Activated T-cell treated with anti-CD3 and anti-CD28 coated beads, Interleukin-2, amount 50 U/mL, for 72 hours (primary cell): Measurements from ENCODE around the gene HASPIN. TPM values are rescaled to one million over a fixed set of nuclear protein-coding genes. Genes with fewer than 3 reads are reported as not detected.
A peak's percentile ranks its signal among the peaks of the same experiment; 100 is the strongest.

Source experiments
- ATAC-seq, 2 donors: fragments of 150-1000 bp; cut with Tn5 transposase; replicated peaks in 1 of 2; 2 replicates each; pipeline ENCODE4 v1.10.0; 2021; ENCODE audit warnings: moderate library complexity in 2 of 2, mild to moderate bottlenecking in 1 of 2
- DNase-seq, 2 donors: peaks; one replicate each; pipeline ENCODE4 v3.0.0; 2021 to 2022; ENCODE audit warnings: mixed read lengths in 1 of 2
- H3K27ac Mint-ChIP-seq: one replicate; pipeline ENCODE4 v1.8.0; 2022; ENCODE audit warnings: mild to moderate bottlenecking, moderate library complexity, mixed read lengths
- H3K27me3 Mint-ChIP-seq: one replicate; pipeline ENCODE4 v1.8.0; 2022; ENCODE audit warnings: low read depth, mixed read lengths
- H3K36me3 Mint-ChIP-seq, 2 donors: one replicate each; pipeline ENCODE4 v1.8.0; 2022; ENCODE audit warnings: mixed read lengths in 2 of 2, mild to moderate bottlenecking in 1 of 2; ENCODE audit not compliant: insufficient read depth in 2 of 2
- H3K4me1 Mint-ChIP-seq: one replicate; pipeline ENCODE4 v1.8.0; 2022; ENCODE audit warnings: low read depth, mixed read lengths
- H3K4me3 Mint-ChIP-seq, 2 donors: one replicate each; pipeline ENCODE4 v1.8.0; 2022; ENCODE audit warnings: mild to moderate bottlenecking in 2 of 2, mixed read lengths in 2 of 2, moderate library complexity in 2 of 2
- H3K9me3 Mint-ChIP-seq, 2 donors: one replicate each; pipeline ENCODE4 v1.8.0; 2022; ENCODE audit warnings: mixed read lengths in 2 of 2
- total RNA-seq, 2 donors: library from RNA; stranded (reverse); gene quantifications; one replicate each; pipeline ENCODE4 v1.2.3, GENCODE V29; 2022

Gene HASPIN
- total RNA-seq, 2 donors from 2014 or later, result 23.2 to 25.7 TPM

DNA sequence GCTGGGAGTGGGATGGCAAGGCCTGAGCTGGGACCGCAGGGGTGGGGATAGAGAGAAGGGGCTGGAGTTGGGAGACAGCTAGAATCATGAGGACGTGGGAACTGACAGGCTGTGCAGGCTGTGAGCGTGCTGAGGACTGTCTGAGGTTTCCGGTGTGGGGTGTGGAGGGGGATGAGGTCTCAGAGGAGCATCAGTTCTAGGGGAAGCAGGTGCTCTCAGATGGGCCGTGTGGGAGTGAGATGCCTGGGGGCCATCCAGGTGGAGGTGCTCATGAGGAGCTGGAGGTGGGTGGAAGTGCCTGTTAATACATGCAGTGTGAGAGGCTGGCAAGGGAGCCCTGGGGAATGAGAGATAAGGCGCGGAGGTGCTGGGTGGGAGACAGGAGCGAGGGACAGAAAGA is 27.2 kb downstream of the HASPIN start:
- peaks cover 7% of the 10 kb centered on the region for H3K27me3 Mint-ChIP-seq
- peak; percentile 38 to 49 for DNase-seq
- peaks cover 30% of the 10 kb centered on the region for H3K4me1 Mint-ChIP-seq
- H3K4me3 Mint-ChIP-seq, result peak overlapping the region; percentile 30 to 65
- no peak overlapping the region for H3K27ac Mint-ChIP-seq
- no peaks in the 10 kb centered on the region for H3K9me3 Mint-ChIP-seq
- ATAC-seq, result peak; percentile 55 to 64
- no peaks in the 10 kb centered on the region for H3K36me3 Mint-ChIP-seq

DNA sequence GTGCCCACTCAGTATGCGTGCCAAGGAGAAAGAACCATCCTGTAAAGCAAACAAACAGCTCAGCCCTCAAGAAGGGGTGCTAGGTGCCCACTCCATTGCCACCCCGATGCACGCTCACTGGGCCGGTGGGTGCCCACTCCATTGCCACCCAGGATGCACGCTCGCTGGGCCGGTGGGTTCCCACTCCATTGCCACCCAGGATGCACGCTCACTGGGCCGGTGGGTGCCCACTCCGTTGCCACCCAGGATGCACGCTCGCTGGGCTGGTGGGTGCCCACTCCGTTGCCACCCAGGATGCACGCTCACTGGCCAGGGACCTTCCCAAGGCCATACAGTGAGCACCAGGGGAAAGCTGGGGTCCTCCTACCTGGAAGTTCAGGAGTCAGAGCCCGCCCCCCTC is 28.1 kb downstream of the HASPIN start:
- Mint-ChIP-seq H3K4me1 (peaks cover 30% of the 10 kb centered on the region), H3K27me3 (peaks cover 7% of the 10 kb centered on the region), H3K36me3 (no peaks in the 10 kb centered on the region), H3K9me3 (no peaks in the 10 kb centered on the region), H3K27ac (no peak overlapping the region), H3K4me3 (no peak overlapping the region)
- DNase-seq, result no peak
- ATAC-seq, result no peak

DNA sequence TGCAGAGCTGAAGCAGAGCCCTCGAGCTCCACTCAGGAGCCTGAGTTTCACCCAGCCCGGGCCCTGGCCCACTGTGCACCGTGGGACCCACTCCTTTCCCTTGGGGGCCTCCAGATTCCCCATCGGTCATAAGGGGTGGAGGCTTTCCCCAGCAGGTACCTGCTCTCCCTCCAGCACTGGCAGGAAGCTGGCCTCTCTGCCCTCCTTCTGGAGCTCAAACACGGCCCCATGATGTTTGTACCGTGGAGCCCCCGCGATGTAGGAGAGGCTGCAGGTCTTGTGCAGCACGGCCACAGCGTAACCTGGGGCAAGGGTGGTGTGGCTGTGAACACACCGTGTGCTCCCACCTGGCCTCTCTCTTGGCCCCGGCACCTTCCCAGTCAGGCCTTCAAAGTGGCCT is 29.9 kb downstream of the HASPIN start:
- ATAC-seq, result no peak
- Mint-ChIP-seq H3K27me3 (peaks cover 4% of the 10 kb centered on the region), H3K36me3 (no peaks in the 10 kb centered on the region), H3K27ac (no peak overlapping the region), H3K9me3 (no peaks in the 10 kb centered on the region), H3K4me3 (no peak overlapping the region), H3K4me1 (peaks cover 27% of the 10 kb centered on the region)
- no peak for DNase-seq

DNA sequence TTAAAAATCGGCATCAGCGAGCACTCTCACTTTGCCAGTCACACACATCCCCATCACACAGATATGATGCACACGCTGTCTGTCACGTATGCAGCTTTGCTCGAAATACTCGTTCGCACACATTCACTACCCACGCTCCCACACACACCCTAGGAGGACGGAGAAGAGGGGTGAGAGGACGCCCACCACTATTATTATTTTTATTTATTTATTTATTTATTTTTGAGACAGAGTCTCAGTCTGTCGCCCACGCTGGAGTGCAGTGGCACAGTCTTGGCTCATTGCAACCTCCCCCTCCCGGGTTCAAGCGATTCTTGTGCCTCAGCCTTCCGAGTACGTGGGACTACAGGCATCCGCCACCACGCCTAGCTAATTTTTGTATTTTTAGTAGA is 30.4 kb downstream of the HASPIN start:
- Mint-ChIP-seq H3K27me3 (no peaks in the 10 kb centered on the region), H3K4me3 (no peak overlapping the region), H3K4me1 (peaks cover 23% of the 10 kb centered on the region), H3K27ac (no peak overlapping the region), H3K9me3 (no peaks in the 10 kb centered on the region), H3K36me3 (no peaks in the 10 kb centered on the region)
- DNase-seq (no peak), ATAC-seq (no peak)

DNA sequence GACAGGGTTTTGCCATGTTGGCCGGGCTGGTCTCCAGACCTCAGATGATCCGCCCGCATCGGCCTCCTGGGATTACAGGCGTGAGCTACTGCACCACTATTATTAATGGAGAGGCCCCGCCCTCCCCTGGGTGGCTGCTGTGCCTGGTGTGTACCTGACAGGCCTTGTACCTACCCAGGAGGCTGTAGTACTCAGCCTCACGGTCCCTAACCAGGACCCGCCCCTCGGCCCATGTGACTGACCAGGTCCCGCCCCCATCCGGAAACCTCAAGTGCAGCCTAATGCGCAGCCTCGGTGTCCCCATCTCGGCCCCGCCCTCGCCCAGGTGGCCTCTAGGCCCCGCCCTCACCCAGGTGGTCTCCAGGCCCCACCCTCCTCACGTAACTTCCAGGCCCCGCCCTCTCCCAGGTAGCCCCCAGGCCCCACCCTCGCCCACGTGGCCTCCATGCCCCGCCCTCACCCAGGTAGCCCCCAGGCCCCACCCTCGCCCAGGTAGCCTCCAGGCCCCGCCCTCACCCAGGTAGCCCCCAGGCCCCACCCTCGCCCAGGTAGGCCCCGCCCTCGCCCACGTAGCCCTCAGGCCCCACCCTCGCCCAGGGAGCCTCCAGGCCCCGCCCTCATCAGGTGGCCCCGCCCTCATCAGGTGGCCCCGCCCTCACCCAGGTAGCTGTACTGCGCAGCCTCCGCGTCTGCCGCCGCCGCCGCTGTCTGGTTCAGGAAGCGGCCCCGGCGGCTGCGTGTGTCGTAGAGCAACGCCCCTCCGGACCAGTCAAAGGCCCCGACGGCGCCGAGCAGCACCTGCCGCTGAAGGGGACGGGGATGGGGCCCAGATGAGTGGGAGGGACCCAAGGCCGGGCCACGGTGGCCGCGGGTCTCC is 31.0 kb downstream of the HASPIN start:
- Mint-ChIP-seq H3K4me3 (peak overlapping the region; percentile 46 to 64), H3K27ac (no peak overlapping the region), H3K4me1 (peaks cover 19% of the 10 kb centered on the region), H3K36me3 (peaks cover 2 to 3% of the 10 kb centered on the region in 2 donors), H3K27me3 (peaks cover 2% of the 10 kb centered on the region), H3K9me3 (peaks cover 2% of the 10 kb centered on the region in 2 donors)
- DNase-seq (peak; percentile 70 to 79), ATAC-seq (peak; percentile 83 to 91)

DNA sequence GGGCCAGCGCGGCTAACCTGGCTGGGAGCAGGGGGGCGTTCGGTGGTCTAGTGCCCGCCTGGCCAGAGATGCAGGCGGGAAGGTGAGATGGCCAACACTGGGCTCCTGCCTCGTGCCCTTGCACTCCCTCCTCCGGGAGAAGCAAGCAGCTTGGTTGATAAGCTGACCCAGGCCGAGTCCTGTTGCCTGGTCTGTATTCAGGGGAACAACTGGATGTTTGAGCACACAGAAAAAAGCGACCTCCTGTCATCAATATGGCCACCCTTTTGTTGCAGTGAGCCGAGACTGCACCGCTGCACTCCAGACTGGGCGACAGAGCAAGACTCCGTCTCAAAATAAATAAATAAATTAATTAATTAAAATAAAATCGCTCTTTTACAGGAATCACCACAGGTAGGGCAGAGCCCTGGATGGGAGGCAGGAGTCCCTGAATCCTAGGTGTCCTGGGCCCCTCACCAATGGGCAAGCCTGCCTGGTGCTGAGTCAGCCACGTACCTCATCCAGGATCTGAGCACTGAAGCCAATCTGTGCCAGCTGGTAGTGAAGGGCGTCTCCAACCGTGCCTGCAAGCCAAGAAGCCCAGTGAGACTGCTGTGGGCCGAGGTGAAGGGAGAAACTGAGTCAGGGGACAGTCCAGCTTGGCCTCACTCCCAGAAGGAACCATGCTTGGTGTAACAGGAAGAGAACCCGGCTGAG is 31.8 kb downstream of the HASPIN start:
- Mint-ChIP-seq H3K36me3 (peaks cover 7 to 8% of the 10 kb centered on the region in 2 donors), H3K4me3 (peak overlapping the region; percentile 64), H3K9me3 (peaks cover 6 to 7% of the 10 kb centered on the region in 2 donors), H3K27ac (no peak overlapping the region), H3K4me1 (peaks cover 13% of the 10 kb centered on the region), H3K27me3 (peaks cover 7% of the 10 kb centered on the region)
- ATAC-seq (no peak), DNase-seq (no peak)

DNA sequence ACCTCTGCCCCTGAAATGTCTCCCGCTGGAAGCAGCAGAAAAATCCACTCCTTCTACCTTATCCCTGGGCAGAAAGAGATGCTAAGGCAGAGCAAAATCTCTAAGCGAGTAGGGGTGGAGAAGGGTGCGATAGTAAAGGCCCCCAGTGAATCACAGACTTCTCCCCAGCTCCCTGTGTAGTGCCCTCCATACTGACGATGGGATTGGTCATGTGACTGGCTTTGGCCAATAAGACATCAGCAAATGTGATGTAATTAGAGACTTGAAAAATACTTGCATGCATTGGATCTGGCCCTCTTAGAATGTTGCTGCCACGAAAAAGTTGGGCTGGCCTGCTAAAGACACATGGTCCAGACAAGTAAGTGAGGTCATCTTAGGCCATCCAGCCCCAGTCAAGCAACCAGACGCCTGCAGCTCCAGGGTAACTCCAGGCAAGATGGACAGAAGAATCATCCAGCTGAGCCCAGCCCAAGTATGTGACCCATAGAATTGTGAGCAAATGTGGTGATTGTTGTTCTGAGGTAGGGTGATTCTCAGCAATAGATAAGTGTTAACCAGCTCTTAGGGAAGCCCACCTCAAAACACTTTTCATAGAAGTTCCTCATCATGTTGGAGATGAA is 36.0 kb downstream of the HASPIN start:
- Mint-ChIP-seq H3K4me3 (no peak overlapping the region), H3K9me3 (peaks cover 7 to 9% of the 10 kb centered on the region in 2 donors), H3K27ac (no peak overlapping the region), H3K4me1 (peaks cover 30% of the 10 kb centered on the region), H3K27me3 (peaks cover 18% of the 10 kb centered on the region), H3K36me3 (peaks cover 11 to 12% of the 10 kb centered on the region in 2 donors)
- DNase-seq (no peak), ATAC-seq (no peak)

DNA sequence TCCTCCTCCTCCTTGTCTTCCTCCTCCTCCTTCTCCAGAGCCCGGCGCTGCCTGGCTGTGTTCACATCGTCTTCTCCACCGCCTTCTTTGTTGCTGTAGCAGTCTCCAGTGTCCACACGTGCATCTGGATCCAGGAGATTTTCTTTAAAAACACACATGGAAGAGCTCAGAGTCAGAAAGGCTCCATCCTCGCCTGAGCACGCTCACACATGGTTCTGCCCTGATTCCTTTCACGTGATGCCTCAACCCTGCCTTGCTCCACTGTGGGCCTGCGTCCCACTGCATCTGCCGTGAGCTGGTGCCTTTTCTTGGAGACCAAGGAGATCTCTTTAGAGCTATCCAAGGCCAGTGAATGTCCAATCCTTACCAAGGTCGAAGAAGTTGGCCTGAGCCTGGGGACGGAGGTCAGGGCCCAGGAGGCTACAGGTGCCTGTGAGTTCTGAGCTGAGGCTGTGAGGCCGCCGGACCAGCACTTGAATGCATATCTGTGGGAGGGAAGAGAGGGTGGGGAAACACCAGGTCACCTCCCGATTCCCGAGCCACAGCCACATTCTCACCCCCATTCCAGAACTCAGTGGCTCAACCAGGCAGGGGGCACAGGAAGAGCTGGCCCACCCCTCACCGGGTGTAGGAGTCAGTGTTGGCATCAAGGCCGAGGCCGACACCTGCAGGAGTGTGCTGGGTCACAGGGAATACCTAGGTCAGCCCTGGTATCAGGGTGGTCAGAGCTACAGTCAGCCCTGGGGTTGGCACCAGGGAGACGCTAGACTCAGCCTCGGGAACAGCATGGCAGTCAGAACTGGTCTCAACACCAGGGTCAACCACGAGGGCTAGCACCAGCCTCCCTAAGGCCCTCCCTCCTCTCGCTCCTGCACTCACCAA is 37.6 kb downstream of the HASPIN start:
- H3K27me3 Mint-ChIP-seq, result peaks cover 18% of the 10 kb centered on the region

DNA sequence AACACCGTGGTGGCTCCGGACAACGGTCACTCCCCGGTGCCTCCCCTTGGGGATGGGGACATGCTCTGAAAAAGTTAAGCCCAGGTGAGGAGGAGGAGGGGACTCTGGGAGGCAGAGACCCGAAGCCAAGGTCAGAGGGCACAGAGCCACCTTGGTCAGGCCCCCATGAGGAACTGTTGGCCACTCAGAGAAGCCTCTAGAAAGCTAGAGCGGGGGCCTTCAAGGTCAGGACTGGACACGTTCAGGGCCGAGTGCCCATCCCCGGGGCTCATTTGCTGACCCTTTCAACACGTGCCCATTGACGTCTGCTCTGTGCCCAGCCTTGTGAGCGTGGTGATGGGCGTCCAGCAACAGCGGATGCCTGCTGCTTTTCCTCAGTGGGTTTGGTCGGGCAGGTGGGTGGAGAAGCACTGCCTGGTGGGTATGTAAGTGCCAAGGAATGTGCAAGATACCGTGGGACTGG is 38.2 kb downstream of the HASPIN start:
- peaks cover 12 to 14% of the 10 kb centered on the region in 2 donors for H3K36me3 Mint-ChIP-seq
- no peak overlapping the region for H3K27ac Mint-ChIP-seq
- peaks cover 7 to 11% of the 10 kb centered on the region in 2 donors for H3K9me3 Mint-ChIP-seq
- DNase-seq, result no peak
- H3K4me1 Mint-ChIP-seq, result peaks cover 49% of the 10 kb centered on the region
- H3K4me3 Mint-ChIP-seq, result no peak overlapping the region
- ATAC-seq, result no peak
- H3K27me3 Mint-ChIP-seq, result peaks cover 18% of the 10 kb centered on the region

More for the DNA sequence above, 37.6 kb downstream of the HASPIN start:
- peak overlapping the region; percentile 69 for H3K27ac Mint-ChIP-seq
- peaks cover 42% of the 10 kb centered on the region for H3K4me1 Mint-ChIP-seq
- no peak for DNase-seq
- H3K9me3 Mint-ChIP-seq, result peaks cover 7 to 9% of the 10 kb centered on the region in 2 donors
- no peak for ATAC-seq
- H3K4me3 Mint-ChIP-seq, result no peak overlapping the region
- peaks cover 12% of the 10 kb centered on the region in 2 donors for H3K36me3 Mint-ChIP-seq

DNA sequence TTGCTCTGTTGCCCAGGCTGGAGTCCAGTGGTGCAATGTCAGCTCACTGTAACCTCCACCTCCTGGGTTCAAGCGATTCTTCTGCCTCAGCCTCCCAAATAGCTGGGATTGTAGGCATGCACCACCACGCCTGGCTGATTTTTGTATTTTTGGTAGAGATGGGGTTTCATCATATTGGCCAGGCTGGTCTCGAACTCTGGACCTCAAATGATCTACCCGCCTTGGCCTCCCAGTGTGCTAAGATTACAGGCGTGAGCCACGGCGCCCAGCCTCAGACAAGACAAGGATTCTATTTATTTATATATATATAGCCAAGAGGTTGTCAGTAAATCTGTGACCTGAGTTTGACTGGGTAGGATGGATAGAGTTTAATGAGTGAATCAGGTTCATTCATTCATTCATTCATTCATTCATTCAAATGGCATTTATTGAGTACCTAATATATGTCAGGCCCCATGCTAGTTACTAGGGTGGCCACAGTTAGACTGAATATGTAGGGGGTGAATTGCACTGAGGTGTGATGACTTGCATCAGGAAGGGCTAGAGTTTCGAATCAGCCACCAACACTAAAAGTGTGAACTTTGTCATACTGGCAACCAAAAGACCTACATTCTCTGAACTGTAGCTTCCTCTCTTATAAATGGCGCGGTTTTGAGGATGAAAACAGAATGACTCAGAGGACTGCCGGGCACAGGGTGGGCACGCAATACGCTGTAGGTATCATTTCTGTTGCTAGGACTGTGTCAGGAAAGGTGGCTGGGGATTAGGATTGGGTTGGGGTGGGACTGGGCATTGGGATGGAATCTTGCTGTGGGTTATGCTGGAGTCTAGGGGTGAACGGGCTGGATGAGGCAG is 39.4 kb downstream of the HASPIN start:
- peaks cover 59% of the 10 kb centered on the region for H3K4me1 Mint-ChIP-seq
- peaks cover 16 to 17% of the 10 kb centered on the region in 2 donors for H3K36me3 Mint-ChIP-seq
- peaks cover 24% of the 10 kb centered on the region for H3K27me3 Mint-ChIP-seq
- peaks cover 9 to 14% of the 10 kb centered on the region in 2 donors for H3K9me3 Mint-ChIP-seq
- DNase-seq, result peak; percentile 77
- peak overlapping the region; percentile 72 for H3K27ac Mint-ChIP-seq
- peak overlapping the region; percentile 52 to 73 for H3K4me3 Mint-ChIP-seq
- peak; percentile 70 to 80 for ATAC-seq

DNA sequence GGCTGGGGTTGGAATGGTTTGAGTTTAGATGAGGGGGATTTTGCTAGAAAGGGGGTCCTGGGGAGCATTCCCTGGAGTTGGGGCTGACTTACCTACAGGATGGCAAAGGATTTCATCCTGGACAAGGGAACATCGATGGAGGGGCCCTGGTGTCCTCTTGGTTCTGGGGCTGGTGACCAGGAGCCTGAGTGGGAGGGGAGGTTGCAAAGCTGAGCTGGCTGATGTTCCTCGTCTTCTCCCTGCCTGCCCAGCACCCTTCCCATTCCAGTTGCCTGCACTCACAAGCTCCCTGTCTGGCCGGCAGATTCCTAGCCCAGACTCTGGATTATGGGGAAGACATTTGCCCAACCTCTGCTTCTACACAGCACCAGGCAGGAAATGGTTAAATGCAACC is 40.1 kb downstream of the HASPIN start:
- peaks cover 9 to 14% of the 10 kb centered on the region in 2 donors for H3K9me3 Mint-ChIP-seq
- H3K36me3 Mint-ChIP-seq, result peaks cover 20% of the 10 kb centered on the region in 2 donors
- peak overlapping the region; percentile 52 to 73 for H3K4me3 Mint-ChIP-seq
- ATAC-seq, result no peak
- peak overlapping the region; percentile 72 for H3K27ac Mint-ChIP-seq
- peaks cover 65% of the 10 kb centered on the region for H3K4me1 Mint-ChIP-seq
- peaks cover 30% of the 10 kb centered on the region for H3K27me3 Mint-ChIP-seq
- peak in 1 of 2 donors; percentile 34 for DNase-seq
